GM19395 (cell line): ENCODE data around the gene REG4.
"Not testable (repeated sequence)": the region's sequence is repeated elsewhere in the genome, so short reads cannot be mapped to it uniquely, and the experiment has no call there.

Source experiments
- ATAC-seq: cut with Tn5 transposase; IDR thresholded peaks from one replicate; pipeline ENCODE4 v1.9.1; 2021; ENCODE audit warnings: mild to moderate bottlenecking, moderate library complexity; ENCODE audit not compliant: unreplicated experiment

Gene REG4

GRCh38 chr1:119808491-119808890, 2.8 kb downstream of the REG4 start:
- no peak for ATAC-seq

- no peak for ATAC-seq
These were observed 4.8 kb downstream of the REG4 start for GRCh38 chr1:119806489-119806888.

GRCh38 chr1:119805746-119806145, 5.5 kb downstream of the REG4 start:
- no peak for ATAC-seq

- ATAC-seq: no peak
These were observed 6.0 kb downstream of the REG4 start for GRCh38 chr1:119805247-119805646.

GRCh38 chr1:119799599-119800177, 11.6 kb downstream of the REG4 start:
- no peak for ATAC-seq

- ATAC-seq: no peak
These were observed 12.3 kb downstream of the REG4 start for GRCh38 chr1:119799003-119799402.

GRCh38 chr1:119797606-119798005, 13.7 kb downstream of the REG4 start:
- ATAC-seq: no peak

GRCh38 chr1:119797162-119797561, 14.1 kb downstream of the REG4 start:
- no peak for ATAC-seq

GRCh38 chr1:119795261-119796200, 15.7 kb downstream of the REG4 start:
- no peak for ATAC-seq

- ATAC-seq: no peak
These were observed 16.4 kb downstream of the REG4 start for GRCh38 chr1:119794876-119795240.

GRCh38 chr1:119794230-119794875, 16.9 kb downstream of the REG4 start:
- no peak for ATAC-seq

GRCh38 chr1:119791377-119791776, 19.9 kb downstream of the REG4 start:
- ATAC-seq: no peak

GRCh38 chr1:119790451-119791198, 20.6 kb downstream of the REG4 start:
- no peak for ATAC-seq

- ATAC-seq: no peak
These were observed 23.5 kb downstream of the REG4 start for GRCh38 chr1:119787776-119788175.

- ATAC-seq: not testable (repeated sequence)
These were observed 24.7 kb downstream of the REG4 start for GRCh38 chr1:119786473-119787050.

GRCh38 chr1:119786046-119786445, 25.2 kb downstream of the REG4 start:
- not testable (repeated sequence) for ATAC-seq

GRCh38 chr1:119784191-119784781, 27.0 kb downstream of the REG4 start:
- no peak for ATAC-seq

GRCh38 chr1:119783354-119784185, 27.7 kb downstream of the REG4 start:
- no peak for ATAC-seq

- no peak for ATAC-seq
These were observed 28.5 kb downstream of the REG4 start for GRCh38 chr1:119782631-119783325.
